NOMO-1 treated with dmso at 0.1 percent for 144 hours (cell line): ENCODE results near the gene CPA4.
"Not testable (repeated sequence)": the region's sequence is repeated elsewhere in the genome, so short reads cannot be mapped to it uniquely, and the experiment has no call there.

Experiments used
- DNase-seq: peaks from one replicate; lab custom pipeline; 2025; ENCODE audit not compliant: unreplicated experiment; lab: John Stamatoyannopoulos, UW

CPA4 gene

GRCh38 chr7:130292682-130293257 is at the start of gene CPA4:
TSS of gene CPA4 (plus strand) at chr7:130293161. CDS start at chr7:130293181, 20 bp downstream.
- DNase-seq, result no peak

- not testable (repeated sequence) for DNase-seq
Observed at GRCh38 chr7:130243486-130243885, 49.5 kb upstream of the CPA4 start.

DNA sequence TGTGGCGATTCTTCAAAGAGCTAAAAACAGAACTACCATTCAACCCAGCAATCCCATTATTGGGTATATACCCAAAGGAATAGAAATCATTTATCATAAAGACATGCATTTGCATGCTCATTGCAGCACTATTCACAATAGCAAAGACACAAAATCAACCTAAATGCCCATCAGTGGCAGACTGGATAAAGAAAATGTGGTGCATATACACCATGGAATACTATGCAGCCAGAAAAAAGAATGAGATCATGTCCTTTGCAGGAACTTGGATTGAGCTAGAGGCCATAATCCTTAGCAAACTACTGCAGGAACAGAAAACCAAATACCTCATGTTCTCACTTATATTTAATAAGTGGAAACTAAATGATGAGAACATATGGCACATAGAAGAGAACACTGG is 46.5 kb upstream of the CPA4 start:
- DNase-seq, result not testable (repeated sequence)

- DNase-seq, result not testable (repeated sequence)
Observed at GRCh38 chr7:130248842-130249241, 44.1 kb upstream of the CPA4 start.

DNA sequence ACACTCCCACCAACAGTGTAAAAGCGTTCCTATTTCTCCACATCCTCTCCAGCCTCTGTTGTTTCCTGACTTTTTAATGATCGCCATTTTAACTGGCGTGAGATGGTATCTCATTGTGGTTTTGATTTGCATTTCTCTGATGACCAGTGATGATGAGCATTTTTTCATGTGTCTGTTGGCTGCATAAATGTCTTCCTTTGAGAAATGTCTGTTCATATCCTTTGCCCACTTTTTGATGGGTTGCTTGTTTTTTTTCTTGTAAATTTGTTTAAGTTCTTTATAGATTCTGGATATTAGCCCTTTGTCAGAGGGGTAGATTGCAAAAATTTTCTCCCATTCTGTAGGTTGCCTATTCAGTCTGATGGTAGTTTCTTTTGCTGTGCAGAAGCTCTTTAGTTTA is 43.3 kb upstream of the CPA4 start:
- DNase-seq, result not testable (repeated sequence)

DNA sequence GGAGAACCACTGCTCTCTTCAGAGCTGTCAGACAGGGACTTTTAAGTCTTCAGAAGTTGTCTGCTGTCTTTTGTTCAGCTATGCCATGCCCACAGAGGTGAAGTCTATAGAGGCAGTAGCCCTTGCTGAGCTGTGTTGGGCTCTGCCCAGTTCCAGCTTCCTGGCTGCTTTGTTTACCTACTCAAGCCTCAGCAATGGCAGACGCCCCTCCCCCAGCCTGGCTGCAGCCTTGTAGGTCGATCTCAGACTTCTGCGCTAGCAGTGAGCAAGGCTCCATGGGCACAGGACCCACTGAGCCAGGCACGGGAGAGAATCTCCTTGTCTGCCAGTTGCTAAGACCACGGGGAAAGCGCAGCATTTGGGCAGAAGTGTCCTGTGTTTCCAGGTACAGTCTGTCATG is 38.4 kb upstream of the CPA4 start:
- no peak for DNase-seq

DNA sequence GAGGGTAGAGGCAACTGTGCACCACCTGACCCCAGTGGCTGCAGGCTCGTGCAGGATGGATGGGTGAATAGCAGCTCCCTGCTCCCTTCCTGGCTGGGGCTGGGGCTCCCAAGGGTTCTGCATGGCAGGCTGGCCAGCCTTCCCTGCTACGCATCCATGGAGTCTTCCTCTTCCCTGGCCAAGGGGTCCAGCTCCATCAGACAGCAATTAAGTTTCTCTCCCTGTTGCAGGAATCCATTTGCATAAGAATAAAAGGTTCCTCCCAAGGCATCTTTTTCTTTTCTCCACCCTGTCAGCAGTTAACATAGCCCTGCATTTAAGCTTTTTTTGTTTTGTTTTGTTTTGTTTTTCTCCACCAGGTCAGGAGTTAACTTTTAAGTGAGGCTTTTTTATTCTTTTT is 36.3 kb upstream of the CPA4 start:
- no peak for DNase-seq

- DNase-seq, result no peak
Observed at GRCh38 chr7:130258494-130259078, 34.4 kb upstream of the CPA4 start.

DNA sequence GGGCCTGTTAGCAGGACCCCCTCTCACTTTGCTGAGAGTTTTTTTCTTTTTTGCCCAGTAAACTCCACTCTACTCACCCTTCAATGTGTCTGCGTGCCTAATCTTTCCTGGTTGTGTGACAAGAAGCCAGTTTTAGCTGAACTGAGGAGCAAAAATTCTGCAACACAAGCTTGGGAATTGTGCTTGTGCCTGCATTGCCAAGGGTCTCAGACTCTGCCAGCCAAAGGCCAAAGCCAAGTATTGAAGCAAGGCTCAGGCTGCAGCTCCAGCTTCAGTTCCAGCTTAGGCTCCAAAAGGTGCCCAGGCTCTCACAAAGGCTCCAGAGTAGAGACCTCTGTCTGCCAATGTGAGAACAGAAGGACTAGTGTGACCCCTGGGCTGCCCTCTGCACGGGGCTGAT is 30.5 kb upstream of the CPA4 start:
- DNase-seq, result no peak

DNA sequence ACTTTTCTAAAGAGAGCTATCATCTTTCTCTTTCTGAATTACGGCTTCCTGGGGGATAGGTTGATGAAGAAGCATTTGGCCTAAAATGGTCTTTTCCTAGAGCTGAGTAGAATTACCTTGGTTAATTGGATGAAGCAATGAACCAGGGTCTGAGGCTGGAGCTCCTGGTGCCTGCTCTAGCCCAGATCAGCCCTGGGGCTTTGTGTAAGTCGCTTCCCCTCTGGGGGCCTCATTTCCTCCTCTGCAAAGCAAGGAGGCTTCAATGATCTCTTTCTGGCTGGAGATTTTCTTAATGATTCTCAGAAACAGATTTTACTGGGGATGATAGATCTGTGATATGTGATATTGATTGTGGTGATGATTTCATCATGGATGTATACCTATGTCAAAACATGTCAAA is 29.8 kb upstream of the CPA4 start:
- no peak for DNase-seq

- no peak for DNase-seq
Observed at GRCh38 chr7:130266258-130266960, 26.6 kb upstream of the CPA4 start, which contains the start of gene CPA2. TSS of gene CPA2 (plus strand) at chr7:130266863. CDS start at chr7:130266882, 19 bp downstream.

DNA sequence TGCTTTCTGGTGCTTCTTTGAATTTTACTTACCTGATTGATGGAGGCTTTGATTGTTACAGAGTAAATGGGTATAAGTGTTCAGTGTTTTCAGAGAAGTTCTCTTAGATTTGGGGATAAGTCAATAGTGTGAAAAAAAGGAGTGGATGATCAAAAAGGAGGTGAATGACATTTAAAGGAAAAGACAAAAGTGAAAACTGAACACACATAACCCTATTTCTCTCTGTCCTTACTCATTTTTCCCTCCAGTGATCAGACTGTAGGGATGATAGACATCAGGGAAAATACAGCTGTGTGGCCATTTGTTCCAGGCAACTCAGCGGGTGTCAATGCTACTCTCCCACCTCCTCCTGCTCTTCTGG is 26.0 kb upstream of the CPA4 start:
- DNase-seq, result no peak

GRCh38 chr7:130268463-130269317 is 24.3 kb upstream of the CPA4 start:
- DNase-seq, result no peak

DNA sequence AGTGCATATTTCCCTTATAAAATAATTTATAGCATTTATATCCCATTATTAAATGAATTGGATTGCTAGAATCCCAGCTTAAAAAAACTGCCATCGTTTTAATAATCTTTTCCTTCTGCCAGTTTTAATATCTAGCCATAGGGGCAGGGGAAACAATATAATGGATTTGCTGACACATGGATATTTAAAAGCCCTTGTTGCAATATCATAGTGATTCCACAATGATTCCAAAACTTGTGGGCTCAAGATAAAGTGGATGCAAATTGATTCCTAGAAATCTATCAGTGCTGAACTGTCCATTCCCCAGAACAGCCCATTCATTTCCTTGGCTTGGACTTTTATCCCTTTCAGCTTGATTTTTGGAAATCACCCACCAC is 23.7 kb upstream of the CPA4 start:
- DNase-seq, result no peak

GRCh38 chr7:130270947-130271800 is 21.8 kb upstream of the CPA4 start:
- DNase-seq, result no peak

DNA sequence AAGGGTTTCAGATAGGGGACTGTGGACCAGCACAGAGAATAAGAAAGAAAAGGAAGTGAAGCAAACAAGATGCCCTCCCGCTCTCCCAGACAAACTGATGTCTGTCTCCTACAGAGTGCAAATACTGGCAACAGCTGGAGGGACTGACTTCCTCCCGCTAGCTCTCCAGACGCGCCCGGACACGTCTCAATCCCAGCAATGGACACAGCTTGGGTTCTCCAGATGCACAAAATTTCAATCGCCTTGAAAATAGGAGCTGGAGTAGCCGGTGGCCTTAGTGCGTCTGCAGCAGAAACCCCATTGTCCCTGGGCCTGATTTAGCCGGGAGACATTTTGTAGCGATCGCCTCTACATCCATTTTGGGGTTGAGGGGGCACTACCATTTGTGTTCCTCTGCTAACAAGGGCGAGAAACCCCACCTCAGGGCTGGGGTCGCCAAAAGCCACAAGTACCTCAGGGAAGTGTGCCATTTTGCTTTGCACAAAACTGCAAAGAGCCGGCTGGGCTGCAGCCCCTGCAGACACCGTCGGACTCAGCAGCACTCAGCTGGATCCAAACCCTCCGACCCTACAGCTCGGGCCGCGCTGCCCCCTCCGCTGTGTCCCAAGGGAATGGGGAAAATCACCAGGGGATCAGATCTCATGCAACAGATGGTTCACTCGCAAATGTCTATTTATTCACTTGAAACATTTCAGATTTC is 20.4 kb upstream of the CPA4 start:
- DNase-seq, result no peak

GRCh38 chr7:130273081-130273932 is 19.7 kb upstream of the CPA4 start:
- DNase-seq, result no peak

DNA sequence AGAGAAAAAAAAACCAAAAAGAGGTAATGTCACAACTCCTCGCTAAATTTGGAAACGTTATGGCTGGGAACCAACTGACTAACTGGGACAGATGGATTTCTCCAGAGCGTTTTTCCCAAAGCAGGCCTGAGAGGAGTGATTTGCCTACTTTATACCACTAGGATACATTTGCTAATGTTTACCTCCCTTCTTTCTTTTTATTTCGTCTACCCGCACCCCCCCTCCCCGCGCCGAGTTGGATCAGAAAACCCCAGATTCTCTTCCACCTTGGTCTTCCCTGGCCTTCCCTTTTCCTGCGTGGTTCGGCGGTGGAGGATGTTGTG is 19.1 kb upstream of the CPA4 start:
- no peak for DNase-seq

DNA sequence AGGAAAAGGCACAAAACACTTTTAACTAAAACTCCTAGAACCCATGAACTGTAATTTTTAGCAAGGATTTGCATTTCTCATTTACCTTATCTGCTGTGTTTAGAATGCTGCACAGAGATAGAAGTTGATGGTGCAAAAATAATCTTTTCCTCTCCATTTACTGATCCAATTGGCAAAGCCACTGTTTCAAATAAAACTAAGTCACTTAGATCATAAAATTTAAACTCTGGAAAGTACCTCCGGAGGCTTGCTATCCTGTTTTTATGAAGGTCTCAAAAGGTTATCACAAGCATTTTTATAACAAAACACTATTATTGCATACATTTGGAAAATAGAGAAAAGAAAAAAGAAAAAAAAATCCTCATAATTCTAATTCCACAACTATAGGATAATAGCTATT is 18.7 kb upstream of the CPA4 start:
- no peak for DNase-seq
